Endothelial cell of umbilical vein (primary cell): ENCODE measurements around the gene ZNF48. TPM values are rescaled to one million over a fixed set of nuclear protein-coding genes. Genes with fewer than 3 reads are reported as not detected.

ENCODE experiments used
- BruUV-seq: library from RNA; stranded (reverse); fragments of 400-500 nt; replicated peaks from 2 replicates; lab custom pipeline; 2021; lab: Mats Ljungman, UMichigan
- CTCF ChIA-PET: fragments of 300-600, 350-600 bp; sonication (Branson Sonifier 250); formaldehyde crosslinking; loops from one replicate; lab custom pipeline; 2021; ENCODE audit warnings: antibody characterized with exemption, inconsistent platforms; lab: Charles Lee
- POLR2A ChIA-PET: fragments of 300-600, 350-600 bp; sonication (Branson Sonifier 250); formaldehyde crosslinking; loops from one replicate; lab custom pipeline; 2021; ENCODE audit warnings: antibody characterized with exemption, inconsistent platforms; lab: Charles Lee
- DNase-seq: peaks from one replicate; pipeline ENCODE4 v3.0.0-alpha.2; 2011; ENCODE audit warnings: low read depth, low spot score
- FAIRE-seq: peaks from 2 replicates; lab custom pipeline; 2011; peaks lifted over from hg19 to GRCh38; lab: Jason Lieb, UNC
- H2AFZ ChIP-seq: 2 replicates; pipeline ENCODE4 v1.6.0; 2012; ENCODE audit warnings: low read depth, low read length, control low read depth, inconsistent platforms
- H3K27ac ChIP-seq: 2 replicates; pipeline ENCODE4 v1.5.1; 2011; ENCODE audit warnings: low read depth, mild to moderate bottlenecking, control low read depth, low read length, moderate library complexity; ENCODE audit not compliant: insufficient read depth
- H3K27me3 ChIP-seq, 2 experiments: 2 replicates each; pipeline versions ENCODE4 v1.6.0 to v1.6.1; 2011; ENCODE audit warnings: low read length in 2 of 2, mixed read lengths in 1 of 2; ENCODE audit not compliant: control insufficient read depth in 2 of 2, insufficient read depth in 2 of 2
- H3K36me3 ChIP-seq, 2 experiments: 2 replicates in 1 of 2; 3 replicates in 1 of 2; pipeline ENCODE4 v1.5.1; 2011; ENCODE audit warnings: low read length in 2 of 2, mild to moderate bottlenecking in 1 of 2, moderate library complexity in 1 of 2; ENCODE audit not compliant: control insufficient read depth in 2 of 2, insufficient read depth in 2 of 2; ENCODE audit errors: extremely low read depth in 1 of 2
- H3K4me1 ChIP-seq: 3 replicates; pipeline ENCODE4 v1.5.1; 2011; ENCODE audit warnings: mild to moderate bottlenecking, low read length; ENCODE audit not compliant: control insufficient read depth, insufficient read depth; ENCODE audit errors: extremely low read depth
- H3K4me2 ChIP-seq: 2 replicates; pipeline ENCODE4 v1.6.1; 2011; ENCODE audit warnings: low read length, control low read depth, mixed read lengths; ENCODE audit not compliant: insufficient read depth
- H3K4me3 ChIP-seq, 3 experiments: fragments of 200-600 bp in 1 of 3; sonication (generic), shearing (Covaris generic) in 1 of 3; replicated peaks in 1 of 3; 2 replicates each; pipeline ENCODE4 v1.5.1; 2011 to 2016; ENCODE audit warnings: control low read depth in 3 of 3, low read length in 3 of 3, mild to moderate bottlenecking in 2 of 3, inconsistent platforms in 1 of 3, low read depth in 1 of 3, moderate library complexity in 1 of 3; ENCODE audit not compliant: insufficient read depth in 1 of 3
- H3K79me2 ChIP-seq: 2 replicates; pipeline ENCODE4 v1.6.0; 2012; ENCODE audit warnings: low read length, inconsistent platforms; ENCODE audit not compliant: control insufficient read depth, insufficient read depth
- H3K9ac ChIP-seq: replicated peaks from 2 replicates; pipeline ENCODE3; 2011; ENCODE audit warnings: low read length, control low read depth; ENCODE audit not compliant: insufficient read depth; ENCODE audit errors: extremely low read depth
- H3K9me1 ChIP-seq: replicated peaks from 3 replicates; pipeline ENCODE4 v1.6.0; 2011; ENCODE audit warnings: mild to moderate bottlenecking, low read length; ENCODE audit not compliant: control insufficient read depth, insufficient read depth; ENCODE audit errors: extremely low read depth
- H3K9me3 ChIP-seq: replicated peaks from 2 replicates; pipeline ENCODE4 v1.5.1; 2012; ENCODE audit warnings: low read length, inconsistent platforms; ENCODE audit not compliant: control insufficient read depth, insufficient read depth
- H4K20me1 ChIP-seq: replicated peaks from 2 replicates; pipeline ENCODE3; 2011; ENCODE audit warnings: mild to moderate bottlenecking, low read length; ENCODE audit not compliant: control insufficient read depth, insufficient read depth; ENCODE audit errors: extremely low read depth
- EZH2 ChIP-seq: IDR thresholded peaks from 2 replicates; pipeline ENCODE4 v1.6.1; 2012; ENCODE audit warnings: borderline replicate concordance, low read depth, mild to moderate bottlenecking, moderate library complexity, low read length, inconsistent platforms; ENCODE audit not compliant: severe bottlenecking
- FOS ChIP-seq: IDR thresholded peaks from 2 replicates; pipeline ENCODE4 v1.6.1; 2011; ENCODE audit warnings: mild to moderate bottlenecking, low read length, moderate library complexity, borderline replicate concordance; ENCODE audit not compliant: insufficient read depth
- GATA2 ChIP-seq: IDR thresholded peaks from 2 replicates; pipeline ENCODE4 v1.7.0; 2011; ENCODE audit warnings: low read depth, mild to moderate bottlenecking, moderate library complexity, mixed read lengths, low read length; ENCODE audit not compliant: insufficient read length, insufficient read depth
- JUN ChIP-seq: IDR thresholded peaks from 2 replicates; pipeline ENCODE4 v1.6.1; 2011; ENCODE audit warnings: borderline replicate concordance, low read depth; ENCODE audit not compliant: insufficient read length, insufficient read depth
- MYC ChIP-seq: IDR thresholded peaks from one replicate; pipeline ENCODE4 v1.6.1; 2011; ENCODE audit warnings: mild to moderate bottlenecking, low read depth, low read length
- POLR2A ChIP-seq: IDR thresholded peaks from 2 replicates; pipeline ENCODE4 v1.6.1; 2012; ENCODE audit warnings: low read depth, mild to moderate bottlenecking, control low read depth, low read length
- POLR2AphosphoS5 ChIP-seq: IDR thresholded peaks from 2 replicates; pipeline ENCODE4 v1.6.1; 2012; ENCODE audit warnings: low read depth, mild to moderate bottlenecking, control low read depth, low read length, moderate library complexity; ENCODE audit not compliant: insufficient read depth
- dilution Hi-C: fragments of 300-500 bp; cut with MboI; formaldehyde crosslinking; loops from one replicate; pipeline ENCODE4 v1.15.0; 2019; ENCODE audit warnings: low sequenced_read_pairs; ENCODE audit not compliant: extremely low pct_ligation_motif_present
- intact Hi-C: fragments of 100-400 bp; cut with micrococcal nuclease; formaldehyde crosslinking; loops from one replicate; pipeline ENCODE4 v1.10.0; 2022
- polyA plus RNA-seq, 4 experiments: library from polyadenylated mRNA; depleted of rRNA in 3 of 4; stranded (reverse) in 3 of 4; unstranded in 1 of 4; fragments of >200 nt; gene quantifications; 2 replicates each; pipeline versions ENCODE4 v1.2.1 to v1.2.3, GENCODE V29; 2011 to 2012; ENCODE audit warnings: missing spikeins in 1 of 4
- total RNA-seq: library from RNA; stranded (reverse); gene quantifications from 2 replicates; pipeline ENCODE4 v1.2.3, GENCODE V29; 2021
- TF ChIP-seq, protein P1 (sequence below): IDR thresholded peaks from 2 replicates; pipeline ENCODE4 v1.6.1; 2011; ENCODE audit not compliant: insufficient read depth, insufficient read length
- TF ChIP-seq, protein P2 (sequence below), 2 donors: IDR thresholded peaks; 1 replicate in 1 of 2; 2 replicates in 1 of 2; pipeline ENCODE4 v1.5.1; 2011; ENCODE audit warnings: low read length in 2 of 2, mild to moderate bottlenecking in 2 of 2, moderate library complexity in 2 of 2, control low read depth in 1 of 2, inconsistent platforms in 1 of 2, low read depth in 1 of 2; ENCODE audit not compliant: insufficient read depth in 1 of 2; ENCODE audit errors: extremely low read depth in 1 of 2

The ZNF48 gene
- total and polyA plus RNA-seq, 2 donors (not counting 3 experiments of a cell fraction or from before 2014, with no cell fraction given): 15.3 to 16.1 TPM

DNA sequence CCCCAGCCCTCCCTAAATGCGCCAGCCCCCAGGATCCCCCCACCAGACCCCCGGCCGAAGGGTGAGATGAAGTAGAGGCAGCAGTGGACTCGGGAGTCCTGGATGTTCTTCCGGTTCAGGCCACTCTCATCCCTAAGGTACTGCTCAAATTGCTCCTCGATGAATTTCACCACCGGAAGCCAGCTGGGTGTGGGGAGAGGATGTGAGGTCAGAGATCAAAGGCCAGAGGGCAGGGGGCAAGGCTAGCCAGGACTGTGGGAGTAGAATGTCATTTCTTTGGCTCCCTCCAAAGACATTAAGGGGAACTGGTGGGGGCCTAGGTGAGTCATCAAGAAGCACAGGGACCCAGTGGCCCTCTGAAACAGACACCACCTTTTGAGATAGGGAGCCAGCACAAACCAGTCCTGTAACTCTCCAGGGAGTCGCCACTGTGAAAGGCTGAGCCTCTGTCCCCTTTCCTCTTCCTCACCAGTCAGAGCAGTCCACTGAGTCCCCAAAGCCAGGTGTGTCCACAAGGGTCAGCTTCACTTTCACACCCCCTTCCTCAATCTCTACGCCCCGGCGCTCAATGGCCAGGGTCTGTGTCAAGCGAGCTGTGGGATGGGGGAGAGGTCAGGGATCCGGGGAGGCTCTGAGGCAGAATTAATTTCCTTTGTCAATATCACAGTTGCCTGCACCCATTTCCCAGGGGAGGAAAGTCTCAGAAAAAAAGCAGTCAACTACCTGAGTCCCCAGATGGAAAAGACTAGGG, 13.8 kb upstream of the ZNF48 start:
- H4K20me1 ChIP-seq: no peaks in the 10 kb centered on the region
- H3K9me3 ChIP-seq: no peaks in the 10 kb centered on the region
- H3K4me3 ChIP-seq: no peak overlapping the region
- H3K27ac ChIP-seq: no peak overlapping the region
- intact Hi-C loops (no loop called here), dilution Hi-C loops (no loop called here)
- no peak for FAIRE-seq
- no peak overlapping the region for H3K4me2 ChIP-seq
- BruUV-seq: no TSS peak
- no peaks in the 10 kb centered on the region for H3K79me2 ChIP-seq
- DNase-seq: no peak
- no peak overlapping the region for H2AFZ ChIP-seq
- no peaks in the 10 kb centered on the region for H3K27me3 ChIP-seq
- ChIA-PET CTCF (interaction anchor here (1.3 kb wide), 1 partner anchor 14 kb away, joined by 3 read pairs; no protein-coding TSS in a partner anchor), POLR2A (no interaction called here)
- no peaks in the 10 kb centered on the region for H3K36me3 ChIP-seq
- peaks cover 12% of the 10 kb centered on the region for H3K4me1 ChIP-seq
- no peak overlapping the region for H3K9ac ChIP-seq
- TF ChIP-seq POLR2A: no peak
- TF ChIP-seq JUN: no peak
- no peak for TF ChIP-seq POLR2AphosphoS5
- TF ChIP-seq, protein P1, sequence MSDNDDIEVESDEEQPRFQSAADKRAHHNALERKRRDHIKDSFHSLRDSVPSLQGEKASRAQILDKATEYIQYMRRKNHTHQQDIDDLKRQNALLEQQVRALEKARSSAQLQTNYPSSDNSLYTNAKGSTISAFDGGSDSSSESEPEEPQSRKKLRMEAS: no peak
- TF ChIP-seq GATA2: no peak
- TF ChIP-seq, protein P2, sequence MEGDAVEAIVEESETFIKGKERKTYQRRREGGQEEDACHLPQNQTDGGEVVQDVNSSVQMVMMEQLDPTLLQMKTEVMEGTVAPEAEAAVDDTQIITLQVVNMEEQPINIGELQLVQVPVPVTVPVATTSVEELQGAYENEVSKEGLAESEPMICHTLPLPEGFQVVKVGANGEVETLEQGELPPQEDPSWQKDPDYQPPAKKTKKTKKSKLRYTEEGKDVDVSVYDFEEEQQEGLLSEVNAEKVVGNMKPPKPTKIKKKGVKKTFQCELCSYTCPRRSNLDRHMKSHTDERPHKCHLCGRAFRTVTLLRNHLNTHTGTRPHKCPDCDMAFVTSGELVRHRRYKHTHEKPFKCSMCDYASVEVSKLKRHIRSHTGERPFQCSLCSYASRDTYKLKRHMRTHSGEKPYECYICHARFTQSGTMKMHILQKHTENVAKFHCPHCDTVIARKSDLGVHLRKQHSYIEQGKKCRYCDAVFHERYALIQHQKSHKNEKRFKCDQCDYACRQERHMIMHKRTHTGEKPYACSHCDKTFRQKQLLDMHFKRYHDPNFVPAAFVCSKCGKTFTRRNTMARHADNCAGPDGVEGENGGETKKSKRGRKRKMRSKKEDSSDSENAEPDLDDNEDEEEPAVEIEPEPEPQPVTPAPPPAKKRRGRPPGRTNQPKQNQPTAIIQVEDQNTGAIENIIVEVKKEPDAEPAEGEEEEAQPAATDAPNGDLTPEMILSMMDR (IDR thresholded peaks at IDR 0.05; ENCODE audit: extremely low read depth in 1 of 2, insufficient read depth in 1 of 2, low read depth in 1 of 2, low read length in 2 of 2): no peak
- TF ChIP-seq EZH2: no peak
- TF ChIP-seq FOS: no peak
- TF ChIP-seq MYC: no peak
- no peaks in the 10 kb centered on the region for H3K9me1 ChIP-seq
